GM12873 (cell line): ENCODE measurements around the gene PLBD1.

ENCODE experiments used
- CTCF ChIP-seq: IDR thresholded peaks from 2 replicates; pipeline ENCODE4 v1.5.1; 2012; ENCODE audit warnings: low read depth, mild to moderate bottlenecking, moderate library complexity, low read length, control low read depth; ENCODE audit not compliant: insufficient read depth; ENCODE audit errors: missing control alignments

PLBD1 gene

DNA sequence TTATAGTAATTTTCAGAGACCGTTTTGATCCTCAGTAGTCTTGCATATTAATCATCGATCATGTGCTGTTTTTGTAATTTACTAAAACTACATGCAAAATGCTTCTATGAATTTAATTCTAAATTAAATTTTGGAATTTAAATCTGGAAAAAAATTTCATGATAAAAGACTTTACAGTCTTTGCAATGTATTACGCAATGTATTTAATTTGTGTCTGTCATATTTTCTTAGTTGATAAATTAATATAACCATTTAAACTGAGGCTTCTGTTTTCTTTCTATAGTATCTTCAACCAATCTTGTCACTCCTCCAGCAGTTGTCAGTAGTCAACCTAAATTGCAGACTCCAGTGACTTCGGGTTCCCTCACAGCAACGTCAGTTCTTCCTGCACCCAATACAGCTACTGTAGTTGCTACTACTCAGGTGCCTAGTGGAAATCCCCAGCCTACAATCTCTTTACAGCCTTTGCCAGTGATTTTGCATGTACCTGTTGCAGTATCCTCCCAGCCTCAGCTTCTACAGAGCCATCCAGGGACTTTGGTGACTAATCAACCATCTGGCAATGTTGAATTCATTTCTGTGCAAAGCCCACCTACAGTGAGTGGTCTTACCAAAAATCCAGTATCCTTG, 107.4 kb downstream of the PLBD1 start:
- TF ChIP-seq CTCF = no peak

- TF ChIP-seq CTCF = peak; percentile 83
Measured at GRCh38 chr12:14454098-14454907, 113.4 kb downstream of the PLBD1 start.
